DOHH2 (cell line): Measurements from ENCODE around the gene PPM1J.

Source experiments
- EZH2phosphoT487 ChIP-seq: fragments of 200-600 bp; sonication (generic); IDR thresholded peaks from 2 replicates; pipeline ENCODE4 v1.6.1; 2017; ENCODE audit warnings: borderline replicate concordance, mild to moderate bottlenecking, antibody characterized with exemption, low read length, moderate library complexity, mixed read lengths
- TF ChIP-seq, protein P1 (sequence below): fragments of 200-600 bp; sonication (generic); IDR thresholded peaks from one replicate; pipeline ENCODE4 v1.5.1; 2014; ENCODE audit warnings: antibody characterized with exemption, mild to moderate bottlenecking, low read depth, low read length; ENCODE audit not compliant: poor library complexity, severe bottlenecking

DNA sequence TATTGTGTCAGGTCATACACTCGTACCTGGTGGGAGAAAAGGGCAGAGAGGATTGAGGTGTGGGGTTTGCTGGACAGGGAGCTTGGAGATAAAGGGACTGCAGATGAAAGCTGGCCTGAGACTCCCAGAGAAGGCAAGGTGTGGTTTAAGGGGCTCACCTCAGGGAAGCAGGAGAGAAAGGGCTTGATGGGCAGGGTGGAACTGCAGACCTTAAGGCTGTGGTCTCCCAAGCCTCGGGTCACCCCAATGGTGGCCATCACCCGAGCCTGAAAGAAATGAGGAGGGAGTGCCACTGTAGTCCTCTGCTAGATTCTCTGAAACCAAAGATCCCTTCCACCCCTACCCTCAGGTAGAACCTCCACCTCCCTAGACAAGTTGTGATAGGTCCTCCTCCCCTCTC is 4.5 kb downstream of the PPM1J start:
- TF ChIP-seq, protein P1, sequence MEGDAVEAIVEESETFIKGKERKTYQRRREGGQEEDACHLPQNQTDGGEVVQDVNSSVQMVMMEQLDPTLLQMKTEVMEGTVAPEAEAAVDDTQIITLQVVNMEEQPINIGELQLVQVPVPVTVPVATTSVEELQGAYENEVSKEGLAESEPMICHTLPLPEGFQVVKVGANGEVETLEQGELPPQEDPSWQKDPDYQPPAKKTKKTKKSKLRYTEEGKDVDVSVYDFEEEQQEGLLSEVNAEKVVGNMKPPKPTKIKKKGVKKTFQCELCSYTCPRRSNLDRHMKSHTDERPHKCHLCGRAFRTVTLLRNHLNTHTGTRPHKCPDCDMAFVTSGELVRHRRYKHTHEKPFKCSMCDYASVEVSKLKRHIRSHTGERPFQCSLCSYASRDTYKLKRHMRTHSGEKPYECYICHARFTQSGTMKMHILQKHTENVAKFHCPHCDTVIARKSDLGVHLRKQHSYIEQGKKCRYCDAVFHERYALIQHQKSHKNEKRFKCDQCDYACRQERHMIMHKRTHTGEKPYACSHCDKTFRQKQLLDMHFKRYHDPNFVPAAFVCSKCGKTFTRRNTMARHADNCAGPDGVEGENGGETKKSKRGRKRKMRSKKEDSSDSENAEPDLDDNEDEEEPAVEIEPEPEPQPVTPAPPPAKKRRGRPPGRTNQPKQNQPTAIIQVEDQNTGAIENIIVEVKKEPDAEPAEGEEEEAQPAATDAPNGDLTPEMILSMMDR: no peak
- TF ChIP-seq EZH2phosphoT487: no peak
